GM23338 (cell line): ENCODE measurements around the gene IFIT1B.

Experiments
- EZH2 ChIP-seq: fragments of 200-600 bp; sonication (generic); IDR thresholded peaks from one replicate; pipeline ENCODE4 v1.8.0; 2017; ENCODE audit warnings: antibody characterized with exemption, mild to moderate bottlenecking, low read depth; ENCODE audit not compliant: unreplicated experiment
- EZH2phosphoT487 ChIP-seq: fragments of 200-600 bp; sonication (generic); IDR thresholded peaks from one replicate; pipeline ENCODE4 v1.8.1; 2018; ENCODE audit warnings: antibody characterized with exemption; ENCODE audit not compliant: unreplicated experiment
- POLR2AphosphoS5 ChIP-seq: IDR thresholded peaks from 2 replicates; pipeline ENCODE4 v1.6.1; 2016; ENCODE audit warnings: antibody characterized with exemption, low read depth
- TF ChIP-seq, protein P1 (sequence below), 2 experiments: fragments of 200-600 bp in 1 of 2; sonication (generic) in 1 of 2; conservative IDR thresholded peaks; 2 replicates each; pipeline versions ENCODE4 v1.5.1 to v1.6.1; 2016 to 2017; ENCODE audit warnings: antibody characterized with exemption in 2 of 2, low read depth in 2 of 2, mild to moderate bottlenecking in 2 of 2, moderate library complexity in 1 of 2
- TF ChIP-seq, protein P2 (sequence below): IDR thresholded peaks from one replicate; pipeline ENCODE4 v1.6.1; 2018; ENCODE audit warnings: antibody characterized with exemption; ENCODE audit not compliant: unreplicated experiment

DNA sequence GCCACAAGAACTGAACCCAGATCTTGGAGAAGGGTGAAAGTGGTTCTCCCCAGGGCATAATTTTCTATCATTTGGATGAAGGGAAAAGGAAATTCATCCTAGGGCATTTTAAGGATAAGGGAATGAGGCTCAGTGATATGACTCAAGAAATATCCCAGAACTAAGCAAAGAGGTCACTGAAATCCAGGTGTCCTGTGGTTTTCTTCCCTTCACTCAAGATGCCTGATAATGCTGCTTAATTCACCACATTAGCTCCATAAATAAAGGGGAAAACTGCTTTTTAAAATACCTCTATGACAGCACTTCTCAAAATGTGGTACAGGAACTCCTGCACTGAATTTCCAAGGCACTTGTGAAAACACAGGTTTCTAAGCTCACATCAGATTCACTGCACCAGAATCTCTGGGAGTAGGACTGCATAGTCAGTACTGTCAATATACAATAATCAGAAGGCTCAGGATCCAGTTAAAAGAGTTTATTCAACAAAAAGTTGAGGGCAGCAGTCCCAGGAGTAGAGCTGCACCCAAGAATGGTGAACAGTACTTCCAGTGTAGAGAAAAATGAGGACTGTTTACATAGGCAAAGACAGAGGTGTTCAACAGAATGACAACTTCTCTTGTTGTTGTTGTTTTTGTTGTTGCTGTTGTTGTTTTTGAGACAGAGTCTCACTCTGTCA is 47.2 kb upstream of the IFIT1B start:
- TF ChIP-seq, protein P1, sequence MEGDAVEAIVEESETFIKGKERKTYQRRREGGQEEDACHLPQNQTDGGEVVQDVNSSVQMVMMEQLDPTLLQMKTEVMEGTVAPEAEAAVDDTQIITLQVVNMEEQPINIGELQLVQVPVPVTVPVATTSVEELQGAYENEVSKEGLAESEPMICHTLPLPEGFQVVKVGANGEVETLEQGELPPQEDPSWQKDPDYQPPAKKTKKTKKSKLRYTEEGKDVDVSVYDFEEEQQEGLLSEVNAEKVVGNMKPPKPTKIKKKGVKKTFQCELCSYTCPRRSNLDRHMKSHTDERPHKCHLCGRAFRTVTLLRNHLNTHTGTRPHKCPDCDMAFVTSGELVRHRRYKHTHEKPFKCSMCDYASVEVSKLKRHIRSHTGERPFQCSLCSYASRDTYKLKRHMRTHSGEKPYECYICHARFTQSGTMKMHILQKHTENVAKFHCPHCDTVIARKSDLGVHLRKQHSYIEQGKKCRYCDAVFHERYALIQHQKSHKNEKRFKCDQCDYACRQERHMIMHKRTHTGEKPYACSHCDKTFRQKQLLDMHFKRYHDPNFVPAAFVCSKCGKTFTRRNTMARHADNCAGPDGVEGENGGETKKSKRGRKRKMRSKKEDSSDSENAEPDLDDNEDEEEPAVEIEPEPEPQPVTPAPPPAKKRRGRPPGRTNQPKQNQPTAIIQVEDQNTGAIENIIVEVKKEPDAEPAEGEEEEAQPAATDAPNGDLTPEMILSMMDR (conservative IDR thresholded peaks at IDR 0.05; ENCODE audit: low read depth in 2 of 2), result no peak
- no peak for TF ChIP-seq EZH2phosphoT487
- TF ChIP-seq, protein P2, sequence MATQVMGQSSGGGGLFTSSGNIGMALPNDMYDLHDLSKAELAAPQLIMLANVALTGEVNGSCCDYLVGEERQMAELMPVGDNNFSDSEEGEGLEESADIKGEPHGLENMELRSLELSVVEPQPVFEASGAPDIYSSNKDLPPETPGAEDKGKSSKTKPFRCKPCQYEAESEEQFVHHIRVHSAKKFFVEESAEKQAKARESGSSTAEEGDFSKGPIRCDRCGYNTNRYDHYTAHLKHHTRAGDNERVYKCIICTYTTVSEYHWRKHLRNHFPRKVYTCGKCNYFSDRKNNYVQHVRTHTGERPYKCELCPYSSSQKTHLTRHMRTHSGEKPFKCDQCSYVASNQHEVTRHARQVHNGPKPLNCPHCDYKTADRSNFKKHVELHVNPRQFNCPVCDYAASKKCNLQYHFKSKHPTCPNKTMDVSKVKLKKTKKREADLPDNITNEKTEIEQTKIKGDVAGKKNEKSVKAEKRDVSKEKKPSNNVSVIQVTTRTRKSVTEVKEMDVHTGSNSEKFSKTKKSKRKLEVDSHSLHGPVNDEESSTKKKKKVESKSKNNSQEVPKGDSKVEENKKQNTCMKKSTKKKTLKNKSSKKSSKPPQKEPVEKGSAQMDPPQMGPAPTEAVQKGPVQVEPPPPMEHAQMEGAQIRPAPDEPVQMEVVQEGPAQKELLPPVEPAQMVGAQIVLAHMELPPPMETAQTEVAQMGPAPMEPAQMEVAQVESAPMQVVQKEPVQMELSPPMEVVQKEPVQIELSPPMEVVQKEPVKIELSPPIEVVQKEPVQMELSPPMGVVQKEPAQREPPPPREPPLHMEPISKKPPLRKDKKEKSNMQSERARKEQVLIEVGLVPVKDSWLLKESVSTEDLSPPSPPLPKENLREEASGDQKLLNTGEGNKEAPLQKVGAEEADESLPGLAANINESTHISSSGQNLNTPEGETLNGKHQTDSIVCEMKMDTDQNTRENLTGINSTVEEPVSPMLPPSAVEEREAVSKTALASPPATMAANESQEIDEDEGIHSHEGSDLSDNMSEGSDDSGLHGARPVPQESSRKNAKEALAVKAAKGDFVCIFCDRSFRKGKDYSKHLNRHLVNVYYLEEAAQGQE, result no peak
- no peak for TF ChIP-seq POLR2AphosphoS5
- TF ChIP-seq EZH2, result no peak
